ENCODE data around the gene XDH.
A peak's percentile ranks its signal among the peaks of the same experiment; 100 is the strongest.

Gene XDH

DNA sequence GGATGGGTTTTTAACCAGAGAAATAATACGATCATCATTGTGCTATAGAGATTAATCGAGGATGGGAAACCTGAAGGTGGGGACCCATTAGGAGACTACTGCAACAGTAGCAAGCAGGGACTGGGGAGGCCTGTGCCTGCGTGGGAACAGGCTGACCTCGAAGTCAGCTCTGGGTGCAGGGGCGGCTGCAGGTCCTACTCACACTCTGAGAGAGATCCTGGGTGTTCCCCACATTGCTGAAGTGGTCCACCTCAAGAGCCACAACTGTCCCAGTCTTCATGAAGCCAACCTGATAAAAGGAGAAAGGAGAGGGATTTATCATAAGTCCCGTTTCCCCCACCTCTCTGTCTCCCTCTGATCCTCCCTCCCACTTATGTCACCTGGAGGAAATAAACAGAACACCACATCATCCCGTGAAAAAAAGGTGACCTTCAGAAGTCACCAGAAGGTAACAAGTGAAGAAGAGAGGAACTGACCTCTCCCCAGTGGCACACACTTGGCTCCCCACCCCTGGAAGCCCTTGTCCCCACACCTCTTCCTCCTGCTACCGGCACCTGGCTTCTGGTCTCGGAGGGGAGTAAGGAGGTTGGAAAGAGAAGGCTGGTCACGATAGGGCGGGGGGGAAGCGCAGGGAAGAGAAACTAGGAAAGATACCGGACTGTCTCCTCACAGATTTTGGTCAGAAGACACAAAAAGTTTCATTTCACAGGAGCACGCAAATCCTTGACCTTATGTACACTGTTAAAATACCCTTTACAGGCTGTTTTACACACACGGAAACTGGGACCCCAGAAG, 50.4 kb downstream of the XDH start:
- DNase-seq = no peak

- no peak for DNase-seq
Measured at GRCh38 chr2:31362581-31362980, 52.0 kb downstream of the XDH start.

- DNase-seq = no peak
Measured at GRCh38 chr2:31359229-31359628, 55.3 kb downstream of the XDH start.

GRCh38 chr2:31354837-31355236, 59.7 kb downstream of the XDH start:
- DNase-seq = no peak

- no peak for DNase-seq
Measured at GRCh38 chr2:31353179-31353578, 61.4 kb downstream of the XDH start.

DNA sequence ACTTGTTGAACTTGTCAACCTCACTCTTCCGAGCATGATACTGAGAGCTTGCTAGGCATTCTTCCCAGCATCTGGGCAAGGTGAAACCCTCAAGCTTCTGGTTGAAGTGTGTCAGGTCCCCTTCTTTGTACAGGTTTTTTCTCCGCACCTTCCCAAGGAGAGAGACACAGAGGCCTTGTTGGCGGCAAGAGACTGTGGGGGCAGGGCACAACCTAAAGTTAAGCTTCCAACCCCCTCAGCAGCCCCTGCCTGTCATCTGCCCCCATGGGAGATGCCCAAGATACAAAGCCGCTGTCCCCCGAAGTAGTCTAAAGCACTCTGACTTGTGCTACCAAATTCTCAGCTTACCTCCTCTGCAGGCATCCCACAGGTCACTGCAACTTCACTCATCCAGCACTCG, 64.9 kb downstream of the XDH start:
- DNase-seq = no peak

DNA sequence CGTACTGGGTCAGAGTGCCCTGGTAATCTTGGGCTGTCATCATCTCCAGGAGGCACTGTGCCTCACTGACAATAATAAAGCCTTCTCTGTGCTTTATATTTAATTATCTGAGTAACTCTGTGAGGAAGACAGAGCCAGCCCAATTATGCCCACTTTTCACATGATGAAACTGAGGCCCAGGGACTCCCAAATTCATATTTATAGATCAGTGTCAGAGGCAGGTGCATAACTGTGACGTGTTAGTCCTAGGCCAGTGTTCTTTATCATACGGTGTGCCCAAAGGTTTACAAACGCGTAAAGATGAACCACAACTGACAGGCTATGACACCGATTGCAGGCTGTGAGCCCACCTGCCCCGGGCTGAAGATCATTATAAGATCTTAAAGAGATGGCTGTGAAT, 65.4 kb downstream of the XDH start:
- DNase-seq = no peak

GRCh38 chr2:31348618-31349017, 65.9 kb downstream of the XDH start:
- no peak for DNase-seq

DNA sequence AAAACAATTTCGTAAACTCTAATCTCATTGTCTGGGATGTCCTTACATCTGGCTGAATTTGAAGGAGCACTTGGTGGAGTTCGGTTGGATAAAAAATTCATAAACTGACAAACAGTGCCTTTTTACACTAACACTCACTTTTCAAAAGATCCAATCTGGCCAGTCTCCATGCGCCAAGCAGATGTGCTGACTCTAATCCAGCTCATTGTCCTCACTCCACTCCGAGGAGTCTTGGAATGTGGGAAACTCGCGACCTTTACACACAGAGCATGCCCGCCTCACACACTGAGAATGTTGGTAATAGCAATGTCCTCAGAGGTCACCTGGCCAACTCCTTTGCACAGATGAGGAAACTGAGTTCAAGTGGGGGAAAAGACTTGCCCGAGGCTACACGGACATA, 66.8 kb downstream of the XDH start:
- DNase-seq = no peak

DNA sequence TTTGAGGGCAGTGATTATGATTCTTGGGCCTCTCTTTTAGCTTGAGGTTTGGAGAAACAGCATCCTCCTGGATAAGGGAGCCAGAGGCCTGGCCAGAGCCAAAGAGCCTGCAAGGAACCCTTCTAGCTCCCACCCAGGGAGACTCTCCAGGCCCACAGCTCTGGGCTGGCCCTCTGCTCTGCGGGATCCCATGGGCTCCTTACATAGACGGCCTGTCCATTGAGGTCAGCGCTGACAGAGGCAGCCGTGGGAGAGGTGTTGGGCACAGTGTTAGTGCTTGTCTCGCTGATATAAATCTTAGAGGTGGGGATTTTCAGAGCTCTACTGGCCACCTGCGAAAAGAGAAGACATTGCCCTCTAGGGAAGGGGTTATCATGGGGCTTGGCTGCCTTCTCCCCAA, 67.2 kb downstream of the XDH start:
- no peak for DNase-seq

DNA sequence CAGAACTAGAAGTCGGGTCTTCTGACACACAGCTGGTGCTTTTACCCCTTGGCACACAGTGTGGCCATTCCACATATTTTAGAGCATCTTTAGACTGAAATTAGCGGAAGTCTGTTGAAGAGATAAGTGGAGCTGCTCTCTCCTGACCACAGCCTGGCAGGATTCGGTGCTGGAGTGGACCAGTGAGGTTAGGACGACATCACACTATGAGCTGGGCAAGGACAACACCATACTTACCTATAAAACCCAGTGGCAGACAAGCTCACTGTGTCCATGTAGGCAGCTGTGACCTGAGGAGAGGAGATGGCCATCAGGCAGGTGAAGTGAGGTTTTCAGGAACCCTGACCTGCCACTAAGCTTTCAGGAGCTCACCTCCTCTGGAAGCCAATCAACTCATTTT, 70.1 kb downstream of the XDH start:
- DNase-seq = no peak

DNA sequence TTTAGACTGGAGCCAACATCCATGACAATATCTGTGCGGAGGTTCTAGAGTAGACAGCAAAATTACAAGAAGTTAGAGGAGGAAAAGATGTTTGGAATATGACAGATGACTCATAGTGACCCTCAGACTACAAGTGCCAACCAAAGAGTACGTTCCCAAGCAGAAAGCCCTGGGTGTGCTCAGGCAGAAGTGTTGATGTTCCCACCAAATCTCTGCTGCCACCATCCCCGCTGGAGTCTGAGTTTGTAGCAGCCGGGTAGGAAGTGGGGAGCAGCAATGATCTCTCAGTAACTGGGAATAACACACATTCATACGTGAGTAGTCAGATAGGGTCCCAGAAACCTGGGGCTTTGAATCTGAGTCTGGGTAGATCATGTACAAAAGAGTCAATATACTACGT, 73.2 kb downstream of the XDH start:
- no peak for DNase-seq

DNA sequence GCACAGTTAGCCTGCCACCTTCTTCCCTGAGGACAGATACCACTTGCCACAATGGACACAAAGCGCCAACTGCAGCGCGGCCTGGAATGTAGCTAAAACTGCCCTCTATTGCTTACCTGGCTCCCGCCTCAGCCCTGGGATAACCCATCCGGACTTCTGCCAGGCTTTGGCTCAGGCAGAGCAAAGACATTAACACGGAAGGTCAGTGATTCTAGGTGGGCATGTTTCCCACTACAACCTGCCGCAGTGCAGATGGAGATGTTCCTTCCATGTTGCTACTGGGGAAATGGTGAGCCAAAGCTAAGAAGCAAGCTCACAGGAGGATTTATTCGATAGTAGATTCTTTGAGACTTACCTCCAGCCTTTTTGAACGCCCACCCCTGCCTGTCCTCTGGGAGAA, 74.8 kb downstream of the XDH start:
- DNase-seq = no peak

DNA sequence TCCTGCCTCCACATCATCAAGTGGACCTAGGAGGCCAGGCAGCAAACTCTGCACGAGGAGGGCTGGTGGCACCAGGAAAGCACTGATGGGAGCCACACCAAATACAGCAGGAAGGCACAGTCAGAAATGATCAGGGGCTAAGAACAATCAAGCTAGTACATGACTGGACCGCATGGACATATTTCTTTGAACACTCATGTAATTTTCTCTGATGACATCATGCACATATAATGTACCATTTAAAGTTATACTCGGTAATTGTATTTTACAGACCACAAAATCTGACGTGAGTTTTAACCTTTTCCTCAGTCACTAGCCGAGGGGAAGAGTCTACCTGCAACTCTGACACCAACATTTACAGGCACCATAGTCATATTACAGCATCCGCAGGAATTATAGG, 76.7 kb downstream of the XDH start:
- DNase-seq = no peak

GRCh38 chr2:31337197-31337596, 77.3 kb downstream of the XDH start:
- DNase-seq = no peak

- DNase-seq = no peak
Measured at GRCh38 chr2:31335921-31336585, 78.5 kb downstream of the XDH start.

- DNase-seq = no peak
Measured at GRCh38 chr2:31334311-31335026, 80.1 kb downstream of the XDH start.

- DNase-seq = peak; percentile 73 to 82
Measured at GRCh38 chr2:31333527-31334183, 80.9 kb downstream of the XDH start.

DNA sequence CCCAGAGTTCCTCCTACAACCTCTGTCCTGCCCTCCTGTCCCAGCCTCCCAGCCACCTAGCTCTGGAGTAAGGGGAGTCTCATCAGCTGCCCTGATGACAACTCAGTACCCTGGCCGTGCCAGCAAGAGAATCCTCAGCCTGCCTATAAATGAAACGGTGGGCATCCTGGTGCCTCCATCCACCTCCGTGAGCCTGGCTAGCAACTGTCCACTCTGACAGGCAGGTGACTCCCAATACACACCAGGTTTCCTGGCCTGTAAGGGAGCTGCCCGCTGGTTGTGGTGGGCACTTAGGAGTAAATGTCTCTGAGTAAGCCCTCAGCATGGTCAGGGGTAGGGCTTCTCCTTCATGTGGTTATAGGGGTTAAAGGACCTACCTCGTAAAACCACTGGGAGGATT, 81.5 kb downstream of the XDH start:
- no peak for DNase-seq

DNA sequence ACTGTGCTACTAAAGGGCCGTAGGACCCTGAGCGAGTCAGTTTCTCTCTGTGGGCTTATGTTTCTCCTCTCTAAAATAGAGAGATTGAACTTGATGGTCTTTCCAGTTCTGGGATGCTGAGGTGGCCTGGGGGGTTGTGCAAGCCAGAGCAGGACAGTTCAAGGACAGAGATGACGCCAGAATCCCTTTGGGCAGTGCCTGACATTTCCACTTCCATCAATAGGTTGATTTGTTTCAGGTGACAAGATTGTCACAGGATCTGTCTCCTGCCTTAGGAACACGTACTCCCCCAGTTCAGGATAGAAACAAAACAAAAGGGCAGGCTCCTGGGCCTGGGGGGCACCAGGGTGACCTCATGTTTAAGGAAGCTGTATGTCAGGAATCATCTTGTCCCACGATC, 82.0 kb downstream of the XDH start:
- DNase-seq = no peak

GRCh38 chr2:31331156-31331555, 83.4 kb downstream of the XDH start:
- no peak for DNase-seq

- DNase-seq = no peak
Measured at GRCh38 chr2:31329081-31329625, 85.4 kb downstream of the XDH start.

DNA sequence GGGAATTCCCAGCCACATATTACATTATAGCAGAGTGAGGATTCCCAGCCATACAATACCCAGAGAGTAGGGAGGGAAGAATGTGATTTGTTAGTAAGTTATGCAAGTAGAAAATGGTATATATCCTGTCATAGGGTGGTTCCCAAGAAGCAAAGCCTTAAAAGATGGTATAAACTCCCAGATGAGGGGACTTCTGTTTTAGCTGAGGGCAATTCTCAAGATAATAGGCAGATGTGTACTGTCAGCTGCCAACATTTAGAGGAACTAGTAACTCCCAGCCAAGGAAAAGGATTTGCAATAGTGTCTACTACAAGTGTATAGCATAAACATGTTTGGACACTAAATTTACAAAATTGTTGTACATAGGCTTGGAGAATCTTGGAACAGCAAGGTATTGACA, 86.5 kb downstream of the XDH start:
- DNase-seq = no peak

Measured in CD4-positive, alpha-beta T cell treated with Interferon alpha-2 for 1 hour (primary cell).